Fibroblast of peridontal ligament (primary cell): ENCODE data around the gene CTDSPL.

Source experiments
- DNase-seq: peaks from one replicate; pipeline ENCODE4 v3.0.0-alpha.2; 2010; ENCODE audit errors: extremely low read depth

CTDSPL gene

GRCh38 chr3:37912052-37912733, 50.5 kb downstream of the CTDSPL start:
- no peak for DNase-seq

GRCh38 chr3:37913522-37913921, 51.8 kb downstream of the CTDSPL start:
- DNase-seq: no peak

GRCh38 chr3:37916685-37917084, 55.0 kb downstream of the CTDSPL start:
- DNase-seq: no peak

- no peak for DNase-seq
These were observed 56.9 kb downstream of the CTDSPL start for GRCh38 chr3:37918627-37919026.

- DNase-seq: no peak
These were observed 58.5 kb downstream of the CTDSPL start for GRCh38 chr3:37920156-37920699.

- DNase-seq: no peak
These were observed 59.3 kb downstream of the CTDSPL start for GRCh38 chr3:37921025-37921424.

GRCh38 chr3:37922721-37923568, 61.3 kb downstream of the CTDSPL start:
- peak; percentile 61 for DNase-seq

- DNase-seq: no peak
These were observed 61.9 kb downstream of the CTDSPL start for GRCh38 chr3:37923569-37924040.

- DNase-seq: peak; percentile 63
These were observed 62.8 kb downstream of the CTDSPL start for GRCh38 chr3:37924453-37924852.

GRCh38 chr3:37925157-37925556, 63.5 kb downstream of the CTDSPL start:
- no peak for DNase-seq

- no peak for DNase-seq
These were observed 64.9 kb downstream of the CTDSPL start for GRCh38 chr3:37926611-37927010.

- no peak for DNase-seq
These were observed 68.8 kb downstream of the CTDSPL start for GRCh38 chr3:37930495-37930894.

GRCh38 chr3:37932505-37932904, 70.8 kb downstream of the CTDSPL start:
- no peak for DNase-seq

- no peak for DNase-seq
These were observed 73.1 kb downstream of the CTDSPL start for GRCh38 chr3:37934631-37935289.

GRCh38 chr3:37935290-37935668, 73.6 kb downstream of the CTDSPL start:
- DNase-seq: peak; percentile 50

- DNase-seq: peak; percentile 97
These were observed 74.3 kb downstream of the CTDSPL start for GRCh38 chr3:37935756-37936666.

- no peak for DNase-seq
These were observed 75.5 kb downstream of the CTDSPL start for GRCh38 chr3:37937156-37937555.

GRCh38 chr3:37938011-37938410, 76.3 kb downstream of the CTDSPL start:
- DNase-seq: no peak

- peak; percentile 50 for DNase-seq
These were observed 78.7 kb downstream of the CTDSPL start for GRCh38 chr3:37940242-37940908.
